ENCODE measurements around the gene FAM240A. TPM values are rescaled to one million over a fixed set of nuclear protein-coding genes. Genes with fewer than 3 reads are reported as not detected.

FAM240A gene
- total RNA-seq, 1 experiment from 2014 or later, result not detected

GRCh38 chr3:46634856-46635255 lies 22.5 kb downstream of the FAM240A start:
- intact Hi-C loops (cut with micrococcal nuclease), result no loop called here
- CTCF ChIA-PET, result no interaction called here
- Histone ChIP-seq H3K79me2 (ENCODE audit: insufficient read depth, low read length) (no peaks in the 10 kb centered on the region), H2AFZ (ENCODE audit: low read depth, low read length, poor library complexity, severe bottlenecking) (no peak overlapping the region), H3K4me1 (ENCODE audit: control insufficient read depth in 1 of 2, insufficient read depth in 2 of 2, low read length in 2 of 2) (peaks cover 0 to 4% of the 10 kb centered on the region in 2 experiments; a peak in 1 of 4 replicates), H4K20me1 (ENCODE audit: insufficient read depth) (no peaks in the 10 kb centered on the region), H3K9me2 (ENCODE audit: insufficient read depth) (no peaks in the 10 kb centered on the region), H3K36me3 (ENCODE audit: control insufficient read depth in 1 of 2, insufficient read depth in 2 of 2, low read length in 2 of 2) (no peaks in the 10 kb centered on the region), H3K4me3 (replicated peaks in 1 of 2; ENCODE audit: low read depth in 1 of 2, low read length in 2 of 2) (no peak overlapping the region), H3K27me3 (ENCODE audit: insufficient read depth, low read length) (no peaks in the 10 kb centered on the region), H3K9ac (ENCODE audit: low read length) (no peak overlapping the region), H3K27ac (ENCODE audit: low read depth, low read length) (no peak overlapping the region), H3K9me3 (ENCODE audit: control insufficient read depth in 1 of 2, insufficient read depth in 1 of 2, low read depth in 1 of 2, low read length in 2 of 2) (no peaks in the 10 kb centered on the region), H3K4me2 (ENCODE audit: low read length) (no peak overlapping the region)
- no TSS peak for BruUV-seq (replicated peaks)
- POLR2A ChIA-PET, result no interaction called here
- TF ChIP-seq POLR2AphosphoS5 (IDR thresholded peaks at IDR 0.05; ENCODE audit: low read depth, low read length) (no peak), FOSL1 (IDR thresholded peaks at IDR 0.05; ENCODE audit: low read depth) (no peak), REST (IDR thresholded peaks at IDR 0.05; ENCODE audit: low read depth) (no peak), SIN3A (IDR thresholded peaks at IDR 0.05; ENCODE audit: low read depth) (no peak), ZNF274 (IDR thresholded peaks at IDR 0.05; ENCODE audit: low read depth, low read length) (no peak), TCF7L2 (IDR thresholded peaks at IDR 0.05; ENCODE audit: borderline replicate concordance, extremely low read depth, insufficient read depth, insufficient read length) (no peak), SRF (IDR thresholded peaks at IDR 0.05; ENCODE audit: low read depth) (no peak), EZH2 (IDR thresholded peaks at IDR 0.05) (no peak), CEBPB (IDR thresholded peaks at IDR 0.05; ENCODE audit: low read depth) (no peak), EZH2phosphoT487 (IDR thresholded peaks at IDR 0.05; ENCODE audit: borderline replicate concordance) (no peak), CTCF (IDR thresholded peaks at IDR 0.05 in 2 of 3, conservative IDR thresholded peaks at IDR 0.05 in 1 of 3; ENCODE audit: borderline replicate concordance in 1 of 3, insufficient read depth in 1 of 3, low read depth in 2 of 3, low read length in 2 of 3) (no peak), CBX3 (IDR thresholded peaks at IDR 0.05; ENCODE audit: low read depth) (no peak), ZFX (IDR thresholded peaks at IDR 0.05) (no peak), POLR2A (IDR thresholded peaks at IDR 0.05; ENCODE audit: borderline replicate concordance, extremely low read depth, insufficient read depth, insufficient read length) (no peak)
- RAD21 ChIA-PET (ENCODE audit: low non-redundant PET in 1 of 2, low total read pairs in 2 of 2, uncharacterized antibody in 2 of 2, unreplicated experiment in 2 of 2), result no interaction called here
- ATAC-seq (no peak), DNase-seq (ENCODE audit: low read depth, low spot score) (no peak)
